Esophagus squamous epithelium (tissue), 5 donors: Measurements from ENCODE around the gene SERPINA6. TPM values are rescaled to one million over a fixed set of nuclear protein-coding genes. Genes with fewer than 3 reads are reported as not detected.
"Not testable (repeated sequence)": the region's sequence is repeated elsewhere in the genome, so short reads cannot be mapped to it uniquely, and the experiment has no call there.

Experiments used
- DNase-seq: peaks from one replicate; lab custom pipeline; 2025; lab: John Stamatoyannopoulos, UW
- H3K27ac ChIP-seq, 4 donors: fragments of 200-600 bp; sonication (generic); one replicate each; pipeline ENCODE4 v1.5.1; 2016 to 2019; ENCODE audit warnings: mild to moderate bottlenecking in 1 of 4
- H3K27me3 ChIP-seq, 4 donors: fragments of 200-600 bp; sonication (generic); 1 replicate in 3 of 4; 2 replicates in 1 of 4; pipeline versions ENCODE4 v1.5.1 to v1.6.0; 2017 to 2021; ENCODE audit warnings: antibody characterized with exemption in 1 of 4
- H3K36me3 ChIP-seq, 3 donors: fragments of 200-600 bp; sonication (generic); one replicate each; pipeline ENCODE4 v1.5.1; 2016 to 2019
- H3K4me1 ChIP-seq, 3 donors: fragments of 200-600 bp; sonication (generic); one replicate each; pipeline ENCODE4 v1.5.1; 2017 to 2019
- H3K4me3 ChIP-seq, 4 donors: fragments of 200-600 bp; sonication (generic); 1 replicate in 3 of 4; 2 replicates in 1 of 4; pipeline ENCODE4 v1.5.1; 2016 to 2019; ENCODE audit warnings: mild to moderate bottlenecking in 2 of 4, moderate library complexity in 1 of 4
- H3K9me3 ChIP-seq, 3 donors: fragments of 200-600 bp; sonication (generic); one replicate each; pipeline ENCODE4 v1.5.1; 2016 to 2019
- CTCF ChIP-seq, 6 experiments: fragments of 450-650 bp in 4 of 6; fragments of 200-600 bp in 2 of 6; sonication (generic) in 2 of 6; IDR thresholded peaks; one replicate each; pipeline ENCODE4 v1.5.1; 2016 to 2019; ENCODE audit warnings: antibody characterized with exemption in 6 of 6, mild to moderate bottlenecking in 4 of 6, moderate library complexity in 4 of 6
- POLR2A ChIP-seq, 4 donors: fragments of 450-650 bp; IDR thresholded peaks; one replicate each; pipeline ENCODE4 v1.6.1; 2017; ENCODE audit warnings: antibody characterized with exemption in 4 of 4, mild to moderate bottlenecking in 4 of 4, moderate library complexity in 3 of 4
- WGBS, 2 donors: methylation state at CpG; one replicate each; pipeline ENCODE4 v1.1.5; 2018; 5-methylcytosine and 5-hydroxymethylcytosine counted together
- intact Hi-C: fragments of 100-400 bp; cut with DNase I; formaldehyde crosslinking; loops from one replicate; pipeline ENCODE4 v1.15.0; 2022
- total RNA-seq, 4 donors: library from RNA; depleted of rRNA; stranded (reverse); fragments of >200 nt; gene quantifications; one replicate each; pipeline ENCODE4 v1.1.0, GENCODE V29; 2016
- donor health status: DM: yes; HTN: yes; CAD: no.

Gene SERPINA6
- total RNA-seq, 4 donors from 2014 or later, result not detected

GRCh38 chr14:94349276-94349675, 26.1 kb upstream of the SERPINA6 start:
- intact Hi-C loops, result no loop called here
- no peak overlapping the region for H3K27ac ChIP-seq
- peaks cover 0 to 15% (median 8%) of the 10 kb centered on the region in 3 donors for H3K4me1 ChIP-seq
- 70 to 79% methylated on average over 5 to 6 of the region's 7 CpGs for WGBS, 2 donors
- no peaks in the 10 kb centered on the region for H3K36me3 ChIP-seq
- no peak for DNase-seq
- peaks cover 0 to 18% (median 0%) of the 10 kb centered on the region in 4 donors for H3K27me3 ChIP-seq
- no peaks in the 10 kb centered on the region for H3K9me3 ChIP-seq
- TF ChIP-seq POLR2A (IDR thresholded peaks at IDR 0.05), result no peak
- no peak for TF ChIP-seq CTCF (IDR thresholded peaks at IDR 0.05)
- H3K4me3 ChIP-seq, result no peak overlapping the region

DNA sequence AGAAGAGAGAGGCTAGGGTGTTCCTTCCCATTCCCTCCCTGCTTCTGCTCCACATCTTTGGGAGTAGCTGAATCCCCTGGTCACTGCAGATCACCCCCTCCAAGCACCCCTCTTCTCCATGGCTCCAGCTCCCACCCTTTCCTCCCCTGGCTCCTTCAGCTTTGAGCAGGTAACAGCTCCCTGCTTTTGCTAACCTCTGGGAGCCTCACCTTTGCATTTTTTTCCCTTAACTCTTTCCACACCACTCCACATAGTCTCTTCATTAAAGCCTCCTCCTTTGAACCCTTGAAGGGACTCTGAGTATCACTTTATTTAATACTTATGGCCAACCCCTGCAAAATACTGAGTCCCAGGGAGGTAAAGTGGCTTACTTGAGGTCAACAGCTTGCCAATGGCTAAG, 25.7 kb upstream of the SERPINA6 start:
- Histone ChIP-seq H3K4me1 (peaks cover 0 to 20% (median 12%) of the 10 kb centered on the region in 3 donors), H3K4me3 (no peak overlapping the region), H3K36me3 (no peaks in the 10 kb centered on the region), H3K27me3 (peaks cover 0 to 18% (median 0%) of the 10 kb centered on the region in 4 donors), H3K27ac (no peak overlapping the region), H3K9me3 (no peaks in the 10 kb centered on the region)
- intact Hi-C loops, result no loop called here
- DNase-seq, result no peak
- TF ChIP-seq CTCF (IDR thresholded peaks at IDR 0.05) (no peak), POLR2A (IDR thresholded peaks at IDR 0.05) (no peak)

DNA sequence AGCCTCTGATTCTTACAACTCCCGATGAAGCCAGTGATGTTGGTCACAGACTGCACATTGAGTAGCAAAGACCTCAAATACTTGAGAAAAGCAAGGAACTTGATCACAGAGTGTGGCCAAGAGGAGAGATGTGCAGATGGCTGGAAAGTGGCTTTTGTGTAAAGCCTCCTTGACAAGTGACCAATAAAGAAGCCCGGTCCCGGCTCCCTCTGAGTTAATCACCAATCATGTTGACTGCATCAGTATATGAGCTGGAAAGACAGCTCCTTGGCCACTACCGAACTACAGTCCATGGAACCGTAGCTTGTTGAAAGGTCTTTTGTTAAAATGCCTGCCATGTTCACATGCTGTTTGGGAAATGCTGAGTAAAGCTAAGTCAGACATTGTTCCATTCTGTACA, 23.7 kb upstream of the SERPINA6 start:
- no peak for DNase-seq
- no peaks in the 10 kb centered on the region for H3K9me3 ChIP-seq
- WGBS, 2 donors, result 79 to 82% methylated on average over 5 of the region's 5 CpGs
- peaks cover 6 to 36% (median 25%) of the 10 kb centered on the region in 3 donors for H3K4me1 ChIP-seq
- H3K27ac ChIP-seq, result no peak overlapping the region
- H3K36me3 ChIP-seq, result no peaks in the 10 kb centered on the region
- intact Hi-C loops, result no loop called here
- peaks cover 0 to 18% (median 0%) of the 10 kb centered on the region in 4 donors for H3K27me3 ChIP-seq
- H3K4me3 ChIP-seq, result no peak overlapping the region
- no peak for TF ChIP-seq CTCF (IDR thresholded peaks at IDR 0.05)
- no peak for TF ChIP-seq POLR2A (IDR thresholded peaks at IDR 0.05)

GRCh38 chr14:94346065-94346786, 23.1 kb upstream of the SERPINA6 start:
- H3K27me3 ChIP-seq, result peaks cover 0 to 18% (median 0%) of the 10 kb centered on the region in 4 donors
- H3K4me3 ChIP-seq, DNase-seq, H3K9me3 ChIP-seq, intact Hi-C loops, H3K36me3 ChIP-seq, H3K27ac ChIP-seq: not testable (repeated sequence)
- peaks cover 6 to 42% (median 30%) of the 10 kb centered on the region in 3 donors for H3K4me1 ChIP-seq
- 52% methylated on average over 6 of the region's 24 CpGs; no CpG with 5 or more reads in 1 of the 2 donors for WGBS, 2 donors

- DNase-seq, result no peak
- TF ChIP-seq POLR2A (IDR thresholded peaks at IDR 0.05) (no peak), CTCF (IDR thresholded peaks at IDR 0.05) (no peak)
- Histone ChIP-seq H3K36me3 (no peaks in the 10 kb centered on the region), H3K4me1 (peaks cover 6 to 45% (median 30%) of the 10 kb centered on the region in 3 donors), H3K4me3 (no peak overlapping the region), H3K9me3 (no peaks in the 10 kb centered on the region), H3K27ac (peak overlapping the region in 1 of 4 donors; percentile 42), H3K27me3 (peaks cover 0 to 18% (median 0%) of the 10 kb centered on the region in 4 donors)
- WGBS, 2 donors, result 41 to 67% methylated on average over 3 to 7 of the region's 12 CpGs
- intact Hi-C loops, result no loop called here
Measured at GRCh38 chr14:94345344-94346064, 22.4 kb upstream of the SERPINA6 start.
